CD4-positive, alpha-beta T cell treated with Interleukin-15 for 4 hours (primary cell): ENCODE measurements around the gene CCDC80.
"Not testable (repeated sequence)": the region's sequence is repeated elsewhere in the genome, so short reads cannot be mapped to it uniquely, and the experiment has no call there.

Source experiments
- DNase-seq: peaks from one replicate; pipeline ENCODE4 v3.0.0-alpha.2; 2020; ENCODE audit warnings: low spot score

CCDC80 gene

DNA sequence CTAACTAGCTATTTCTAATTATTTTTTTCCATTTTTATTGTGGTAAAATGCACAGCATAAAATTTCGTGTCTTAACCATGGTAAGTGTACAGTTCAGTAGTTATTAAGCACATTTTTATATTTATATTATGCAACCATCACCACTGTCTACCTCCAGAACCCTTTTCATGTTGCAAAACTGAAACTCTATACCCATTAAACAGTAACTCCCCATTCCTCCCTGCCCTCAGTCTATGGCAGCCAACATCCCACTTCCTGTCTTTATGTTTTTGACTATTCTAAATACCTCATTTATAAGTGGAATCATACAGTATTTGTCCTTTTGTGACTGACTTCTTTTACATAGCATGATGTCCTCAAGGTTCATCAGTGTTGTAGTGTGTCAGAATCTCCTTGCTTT is 53.6 kb downstream of the CCDC80 start:
- no peak for DNase-seq

DNA sequence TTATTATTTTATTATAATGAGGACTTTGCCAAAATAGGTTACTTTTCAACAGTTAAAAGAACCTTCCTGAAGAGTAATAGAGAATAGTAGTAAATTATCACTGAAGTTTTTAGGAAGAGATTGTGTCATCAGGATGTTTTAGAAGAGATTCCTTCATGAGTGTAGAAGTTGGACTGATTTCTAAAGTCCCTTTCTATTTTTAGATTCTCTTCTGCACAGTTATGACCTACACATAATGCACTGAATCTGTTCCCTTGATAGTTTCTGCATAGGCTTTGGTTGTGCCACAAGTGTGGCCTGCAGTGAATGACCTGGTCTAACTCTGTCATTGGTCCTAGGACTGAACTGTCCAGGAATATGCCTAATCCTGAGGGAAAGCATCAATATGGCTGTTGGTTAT is 55.2 kb downstream of the CCDC80 start:
- DNase-seq: no peak

DNA sequence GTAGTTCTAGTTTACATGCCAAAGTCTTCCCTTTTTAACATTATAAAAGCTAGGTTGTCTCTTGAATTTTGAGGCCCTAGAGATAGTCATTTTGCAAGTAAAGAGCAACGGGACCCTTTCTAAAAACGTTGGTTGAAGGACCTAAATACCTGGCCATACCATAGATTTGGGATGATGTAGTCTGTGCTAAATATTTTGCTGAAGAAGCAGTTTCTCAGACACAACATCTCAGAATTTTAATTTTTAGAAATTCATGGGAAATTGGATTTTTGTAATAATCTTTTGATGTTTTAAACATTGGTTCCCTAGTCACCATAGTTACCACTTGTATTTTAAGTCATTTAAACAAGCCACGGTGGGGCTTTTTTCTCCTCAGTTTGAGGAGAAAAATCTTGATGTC is 57.8 kb downstream of the CCDC80 start:
- no peak for DNase-seq

DNA sequence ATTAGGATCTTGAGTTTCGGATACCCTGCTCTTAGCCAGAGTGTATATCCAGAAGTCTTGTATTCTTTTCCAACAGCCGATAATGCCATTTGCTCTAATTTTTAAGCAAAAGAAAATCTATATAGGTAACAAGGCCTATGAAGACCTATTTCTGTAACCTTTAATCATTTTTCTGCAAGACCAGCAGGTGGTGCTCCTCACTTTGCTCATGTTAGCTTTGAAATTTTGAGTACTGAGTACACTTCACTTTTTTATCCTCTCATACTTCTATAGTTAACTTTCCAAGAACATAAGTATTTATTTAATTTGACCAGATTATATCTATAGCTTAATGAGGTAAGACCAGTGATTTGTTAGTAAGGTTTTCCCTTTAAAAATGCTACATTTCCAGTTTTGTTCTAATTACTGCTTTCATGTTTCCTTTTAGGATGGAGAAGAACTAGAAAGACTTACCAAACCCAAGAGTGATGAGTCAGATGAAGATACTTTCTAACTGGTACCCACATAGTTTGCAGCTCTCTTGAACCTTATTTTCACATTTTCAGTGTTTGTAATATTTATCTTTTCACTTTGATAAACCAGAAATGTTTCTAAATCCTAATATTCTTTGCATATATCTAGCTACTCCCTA is 58.6 kb downstream of the CCDC80 start:
- peak; percentile 30 for DNase-seq

DNA sequence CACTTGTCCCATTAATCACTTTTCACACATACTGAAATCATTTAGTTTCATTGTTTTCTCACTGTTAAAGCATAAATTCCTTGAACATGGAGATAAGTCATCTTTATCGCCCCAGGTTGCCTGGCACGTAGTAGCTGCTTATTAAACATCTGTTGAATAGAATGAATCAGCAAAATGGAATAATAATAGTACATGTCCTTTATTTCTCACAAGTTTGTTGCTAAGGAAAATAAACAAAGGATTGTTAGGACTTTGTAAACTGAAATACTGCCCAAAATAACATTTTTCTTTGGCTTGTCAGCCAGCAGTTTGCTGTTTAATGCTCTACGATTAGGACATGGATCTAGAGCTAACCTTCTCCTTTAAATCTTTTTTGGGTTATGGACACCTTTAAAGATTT is 61.2 kb downstream of the CCDC80 start:
- no peak for DNase-seq

DNA sequence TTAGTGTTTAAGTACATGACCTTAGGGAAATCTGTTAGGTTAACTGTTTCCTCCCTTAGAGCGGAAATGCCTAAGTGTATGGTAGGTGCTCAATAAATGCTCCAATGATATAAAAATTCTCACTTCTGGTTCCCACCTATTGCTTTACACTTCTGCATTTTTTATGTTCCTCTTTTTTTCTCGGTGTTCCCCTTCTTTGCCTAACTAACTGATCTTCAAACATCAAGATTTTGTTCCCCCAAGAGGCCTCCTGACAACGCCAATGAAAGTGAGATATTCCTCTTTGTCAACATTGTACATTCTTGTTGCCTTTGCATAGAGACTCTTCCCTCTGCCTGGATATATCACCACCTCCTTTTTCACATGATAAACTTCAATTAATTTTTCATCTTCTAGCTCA is 61.7 kb downstream of the CCDC80 start:
- DNase-seq: no peak

DNA sequence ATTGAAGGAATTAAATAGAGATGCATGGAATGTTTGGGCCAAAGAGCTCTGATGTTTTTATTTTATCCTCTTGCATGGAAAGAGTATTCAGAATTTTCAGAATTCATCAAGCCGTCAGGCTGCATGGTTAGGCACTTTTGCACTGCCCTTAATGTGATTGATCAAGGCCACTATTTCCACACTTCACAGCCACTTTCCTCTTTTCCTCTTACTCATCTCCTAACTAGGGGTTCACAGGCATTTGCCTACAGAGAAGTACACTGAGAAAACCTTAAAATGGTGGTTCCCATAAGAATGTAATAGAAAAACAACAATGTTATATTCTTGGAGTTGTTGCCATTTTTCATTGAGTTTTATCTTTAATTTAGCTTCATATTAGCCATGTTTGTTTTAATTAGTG is 68.2 kb downstream of the CCDC80 start:
- DNase-seq: no peak

DNA sequence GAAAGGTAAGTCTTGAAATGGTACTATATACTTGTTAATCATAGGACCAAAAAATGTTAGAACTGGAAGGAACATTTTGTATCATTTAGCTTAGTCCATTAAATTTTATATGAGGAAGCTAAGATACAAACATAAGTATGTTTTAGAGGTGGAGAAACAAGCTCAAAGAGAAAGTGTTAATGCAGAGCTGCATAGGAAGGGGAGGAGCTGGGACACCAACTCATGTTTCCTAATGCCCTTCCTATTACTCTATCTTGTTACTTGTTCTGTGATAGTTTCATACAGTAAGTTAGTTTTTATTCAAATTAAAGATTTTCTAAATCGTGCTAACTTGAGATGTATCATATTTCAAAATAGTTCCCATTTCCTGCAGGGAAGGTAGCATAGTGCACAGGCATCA is 71.7 kb downstream of the CCDC80 start:
- no peak for DNase-seq

DNA sequence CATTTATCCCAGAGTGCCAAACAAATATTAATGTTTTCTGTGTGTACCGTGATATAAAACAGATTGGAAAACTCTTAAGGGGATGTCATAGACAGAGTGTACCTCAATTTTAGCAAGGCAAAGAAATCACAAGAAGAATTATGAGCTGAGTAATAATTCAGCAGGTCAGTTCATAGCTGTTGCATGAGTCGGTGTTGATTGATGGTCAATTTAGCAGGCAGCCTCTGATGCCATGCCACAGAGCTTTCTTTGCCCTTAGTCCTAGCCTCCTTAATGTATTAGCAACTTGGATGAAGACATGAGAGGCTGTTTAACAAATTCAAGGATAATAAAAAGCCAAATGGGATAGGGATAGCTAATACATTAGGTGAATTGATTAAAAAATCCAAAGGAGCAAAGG is 72.3 kb downstream of the CCDC80 start:
- no peak for DNase-seq

DNA sequence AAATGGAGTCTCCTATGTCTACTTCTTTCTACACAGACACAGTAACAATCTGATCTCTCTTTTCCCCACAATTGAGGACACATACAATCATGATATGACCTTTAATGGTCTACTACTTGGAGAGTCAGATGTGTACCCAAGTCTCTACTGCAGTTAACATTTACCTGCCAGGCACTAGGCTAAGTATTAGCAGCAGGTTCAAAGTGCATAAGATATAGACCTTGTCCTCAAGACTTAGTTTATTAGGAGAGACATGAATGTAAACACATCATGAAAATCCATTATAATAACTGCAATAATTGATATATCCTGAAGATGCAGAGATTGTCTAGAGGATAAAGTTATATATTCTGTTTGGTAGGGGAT is 76.0 kb downstream of the CCDC80 start:
- no peak for DNase-seq

DNA sequence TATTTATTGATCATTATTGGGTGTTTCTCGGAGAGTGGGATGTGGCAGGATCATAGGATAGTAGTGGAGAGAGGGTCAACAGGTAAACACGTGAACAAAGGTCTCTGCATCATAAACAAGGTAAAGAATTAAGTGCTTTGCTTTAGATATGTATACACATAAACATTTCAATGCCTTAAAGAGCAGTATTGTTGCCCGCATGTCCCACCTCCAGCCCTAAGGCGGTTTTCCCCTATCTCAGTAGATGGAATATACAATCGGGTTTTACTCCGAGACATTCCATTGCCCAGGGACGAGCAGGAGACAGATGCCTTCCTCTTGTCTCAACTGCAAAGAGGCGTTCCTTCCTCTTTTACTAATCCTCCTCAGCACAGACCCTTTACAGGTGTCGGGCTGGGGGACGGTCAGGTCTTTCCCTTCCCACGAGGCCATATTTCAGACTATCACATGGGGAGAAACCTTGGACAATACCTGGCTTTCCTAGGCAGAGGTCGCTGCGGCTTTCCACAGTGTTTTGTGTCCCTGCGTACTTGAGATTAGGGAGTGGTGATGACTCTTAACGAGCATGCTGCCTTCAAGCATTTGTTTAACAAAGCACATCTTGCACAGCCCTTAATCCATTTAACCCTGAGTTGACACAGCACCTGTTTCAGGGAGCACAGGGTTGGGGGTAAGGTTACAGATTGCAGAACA is 76.5 kb downstream of the CCDC80 start:
- DNase-seq: not testable (repeated sequence)

DNA sequence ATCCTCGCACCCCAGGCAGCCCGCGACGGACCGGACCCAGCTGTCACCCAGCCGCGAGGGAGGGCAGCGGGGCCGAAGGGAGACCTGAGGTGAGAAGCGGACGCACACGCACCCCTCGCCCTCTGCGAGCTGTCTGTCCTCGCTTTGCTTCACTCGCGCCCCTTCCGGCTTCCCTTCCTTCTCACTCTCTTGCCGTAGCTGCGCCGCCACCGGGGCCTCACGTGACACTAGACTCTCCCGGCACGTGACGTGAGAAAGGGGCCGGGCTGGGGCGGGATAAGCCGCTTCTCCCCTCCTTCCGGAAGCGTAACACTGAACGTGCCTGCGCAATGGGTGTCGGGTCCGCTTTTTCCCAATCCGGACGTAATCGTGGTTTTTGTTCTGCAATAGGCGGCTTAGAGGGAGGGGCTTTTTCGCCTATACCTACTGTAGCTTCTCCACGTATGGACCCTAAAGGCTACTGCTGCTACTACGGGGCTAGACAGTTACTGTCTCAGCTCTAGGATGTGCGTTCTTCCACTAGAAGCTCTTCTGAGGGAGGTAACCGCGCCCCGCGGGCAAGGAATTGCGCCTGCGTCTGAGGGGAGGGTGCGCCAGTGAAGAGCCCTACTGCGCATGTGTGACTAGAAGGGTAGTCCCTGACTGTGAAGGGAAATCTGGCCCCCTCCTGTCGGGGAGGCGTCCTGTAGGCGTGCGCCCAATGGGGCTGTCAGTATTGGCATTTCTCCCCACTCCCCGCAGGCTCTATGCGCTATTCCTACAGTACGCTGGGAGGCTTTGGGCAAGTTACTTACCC is 79.0 kb downstream of the CCDC80 start, which contains the start of the genes ATG3 and SLC35A5:
ATG3 (minus strand) TSS at position 229 of the 796 bp plus-strand sequence. CDS start 434 bp downstream, outside the sequence.
SLC35A5 (plus strand) TSS at position 312 of the 796 bp plus-strand sequence. CDS start 1,359 bp downstream, outside the sequence.
- peak; percentile 99 for DNase-seq

DNA sequence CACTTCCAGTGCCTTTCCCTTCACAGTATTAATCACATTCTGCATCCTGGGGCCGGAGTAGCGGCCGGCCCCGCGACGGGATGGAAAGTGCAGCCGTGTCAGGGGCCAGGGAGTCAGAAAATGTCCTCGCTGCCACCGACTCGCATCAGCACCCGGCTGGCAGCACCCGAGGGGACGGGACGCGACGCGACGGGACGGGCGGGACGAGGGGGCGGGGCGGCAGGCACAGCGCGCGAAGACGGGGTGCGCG is 79.5 kb downstream of the CCDC80 start:
- no peak for DNase-seq

DNA sequence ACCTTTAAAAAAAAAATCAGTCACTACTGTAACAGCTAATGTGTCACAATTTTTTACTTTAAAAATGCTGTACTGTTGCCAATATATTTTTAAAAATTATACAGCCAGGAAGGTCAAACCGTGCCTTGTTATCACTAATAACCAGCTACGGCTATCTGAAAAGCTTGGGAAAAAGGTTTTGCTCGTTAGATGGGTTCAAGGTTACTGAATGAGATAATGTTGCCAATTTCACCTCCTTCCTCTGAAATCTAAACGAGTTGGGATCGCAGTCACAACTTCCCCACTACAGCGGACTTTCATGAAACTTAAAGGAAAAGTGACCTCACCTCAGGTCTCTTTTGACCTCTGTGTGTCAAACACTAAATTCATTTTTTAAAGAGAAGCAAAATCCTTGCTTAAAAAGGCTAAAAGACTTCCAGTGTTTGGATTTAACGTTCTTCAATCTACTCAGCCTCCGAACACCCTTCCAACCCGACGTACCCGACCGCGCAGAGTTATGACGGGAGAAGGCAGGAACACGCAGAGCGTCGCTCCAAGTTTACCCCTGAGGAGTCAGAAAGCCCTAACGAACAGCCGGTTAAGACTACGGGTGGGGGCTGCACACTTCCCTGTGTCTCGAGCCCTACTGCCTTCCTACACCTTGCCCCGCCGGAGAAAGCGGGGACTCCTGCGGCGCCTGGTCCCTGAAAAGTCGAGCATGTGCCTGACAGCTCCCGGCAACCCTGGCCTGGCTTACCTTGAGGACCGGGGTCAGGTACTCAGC is 80.0 kb downstream of the CCDC80 start:
- DNase-seq: peak; percentile 58

DNA sequence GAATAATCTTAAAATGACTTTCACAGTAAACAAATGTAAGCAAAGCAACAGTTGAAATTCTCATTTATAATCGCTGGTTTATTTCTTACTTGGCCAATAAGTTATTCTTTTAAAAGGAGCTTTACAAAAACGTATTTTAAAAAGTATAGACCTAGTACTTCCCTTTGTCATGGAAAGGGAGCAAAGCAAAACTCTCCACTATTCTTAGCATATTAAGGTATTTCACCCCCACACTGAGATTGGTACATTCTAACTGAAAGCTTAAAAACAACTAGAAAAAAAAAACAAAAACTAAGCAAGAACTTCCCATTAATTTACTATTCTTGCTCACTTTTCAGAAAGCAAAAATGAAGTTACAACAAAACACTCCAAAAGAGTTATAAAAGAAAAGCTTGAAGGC is 80.6 kb downstream of the CCDC80 start:
- no peak for DNase-seq

DNA sequence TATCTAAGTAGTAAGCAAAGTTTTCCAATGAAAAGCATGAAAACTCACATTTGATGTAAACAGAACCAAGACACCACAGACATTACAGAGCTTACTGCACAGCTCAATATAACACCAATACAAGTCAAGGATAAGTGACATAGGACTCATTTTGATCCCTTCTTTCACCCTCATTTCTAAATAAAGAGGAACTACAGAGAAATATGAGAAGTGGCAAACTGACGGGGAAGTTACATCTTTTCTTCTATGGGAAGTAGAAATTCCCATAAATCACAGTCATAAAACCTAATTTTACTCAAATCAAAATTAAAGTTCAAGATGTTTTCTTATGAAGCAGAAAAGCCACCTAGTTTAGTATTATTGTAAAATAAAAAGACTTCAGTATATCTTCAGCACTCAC is 83.0 kb downstream of the CCDC80 start:
- DNase-seq: no peak

DNA sequence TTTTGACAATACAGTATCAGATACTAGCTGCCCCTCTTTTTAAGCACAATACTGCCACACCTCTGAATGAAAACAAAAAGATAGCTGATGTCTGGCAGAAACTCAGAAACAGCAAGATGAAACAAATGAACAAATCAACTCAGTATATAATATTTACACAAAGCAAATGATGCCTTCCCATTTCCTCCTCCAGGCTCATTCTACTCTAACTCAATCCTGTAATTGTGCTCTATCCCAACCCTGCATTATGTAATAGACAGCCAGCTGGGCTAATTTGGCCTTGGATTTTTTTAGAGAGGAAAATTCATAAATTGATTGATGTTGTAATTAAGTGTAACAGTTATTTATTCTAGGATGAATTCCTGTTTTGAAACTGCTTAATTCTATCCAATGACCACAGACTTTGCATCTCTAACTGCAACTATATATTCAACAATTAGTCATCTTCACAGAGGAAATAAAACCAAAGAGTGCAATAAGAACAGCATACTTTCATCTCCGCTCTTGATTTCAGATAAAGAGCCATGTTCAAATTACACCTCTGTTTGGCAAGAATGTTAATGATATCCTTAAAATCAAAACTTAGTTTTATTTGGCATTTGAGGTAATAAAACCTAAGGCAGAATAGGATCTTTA is 85.3 kb downstream of the CCDC80 start:
- no peak for DNase-seq

DNA sequence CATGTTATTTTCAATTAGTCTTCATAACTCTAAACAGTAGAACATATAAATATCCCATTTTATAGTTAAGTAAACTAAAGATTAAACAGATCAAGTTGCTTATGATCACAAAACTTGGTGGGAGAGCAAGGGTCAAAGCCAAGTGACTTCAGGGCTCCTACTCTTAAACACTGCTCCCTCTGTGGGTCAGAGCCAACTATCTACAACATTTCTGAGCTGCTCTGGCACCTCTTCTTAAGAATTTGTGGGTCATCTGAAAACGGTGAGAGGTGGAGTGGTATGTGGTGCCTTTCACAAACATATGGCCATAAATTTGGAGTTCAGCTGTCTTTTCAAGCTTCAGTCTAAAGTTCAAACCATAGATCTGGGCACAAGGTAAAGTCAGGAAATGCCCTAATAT is 90.1 kb downstream of the CCDC80 start:
- no peak for DNase-seq
